Liver (tissue), 9 donors: ENCODE data around the gene ATXN7L1. TPM values are rescaled to one million over a fixed set of nuclear protein-coding genes. Genes with fewer than 3 reads are reported as not detected.

ENCODE experiments used
- DNase-seq: peaks from one replicate; pipeline ENCODE4 v3.0.0-alpha.2; 2017; ENCODE audit warnings: low spot score
- H3K27ac ChIP-seq, 2 donors: one replicate each; pipeline ENCODE4 v1.7.0; 2013; ENCODE audit warnings: inconsistent platforms in 2 of 2, low read length in 2 of 2, control low read depth in 1 of 2, low read depth in 1 of 2, mild to moderate bottlenecking in 1 of 2
- H3K27me3 ChIP-seq, 4 donors: one replicate each; pipeline versions ENCODE4 v1.6.1 to v1.7.0; 2013; ENCODE audit warnings: low read length in 3 of 4, inconsistent platforms in 1 of 4, mild to moderate bottlenecking in 1 of 4, moderate library complexity in 1 of 4; ENCODE audit not compliant: control insufficient read depth in 4 of 4, insufficient read depth in 4 of 4
- H3K36me3 ChIP-seq, 4 donors: one replicate each; pipeline versions ENCODE4 v1.6.1 to v1.7.0; 2013; ENCODE audit warnings: low read length in 3 of 4, mild to moderate bottlenecking in 3 of 4, low read depth in 1 of 4, moderate library complexity in 1 of 4; ENCODE audit not compliant: control insufficient read depth in 4 of 4, insufficient read depth in 3 of 4
- H3K4me1 ChIP-seq, 4 donors: one replicate each; pipeline versions ENCODE4 v1.6.1 to v1.7.0; 2013; ENCODE audit warnings: low read length in 3 of 4, mild to moderate bottlenecking in 3 of 4, moderate library complexity in 1 of 4; ENCODE audit not compliant: control insufficient read depth in 4 of 4, insufficient read depth in 4 of 4
- H3K4me3 ChIP-seq, 3 donors: one replicate each; pipeline versions ENCODE4 v1.6.1 to v1.7.0; 2013; ENCODE audit warnings: low read length in 3 of 3, control low read depth in 1 of 3, low read depth in 1 of 3, mild to moderate bottlenecking in 1 of 3
- H3K9ac ChIP-seq, 2 donors: one replicate each; pipeline ENCODE4 v1.7.0; 2013; ENCODE audit warnings: low read length in 2 of 2, mild to moderate bottlenecking in 2 of 2, moderate library complexity in 2 of 2, control low read depth in 1 of 2, low read depth in 1 of 2
- H3K9me3 ChIP-seq, 4 donors: one replicate each; pipeline versions ENCODE4 v1.6.1 to v1.7.0; 2013; ENCODE audit warnings: low read length in 3 of 4; ENCODE audit not compliant: control insufficient read depth in 4 of 4
- ATF3 ChIP-seq: IDR thresholded peaks from 2 replicates; pipeline ENCODE4 v1.6.1; 2016; ENCODE audit warnings: antibody characterized with exemption
- EGR1 ChIP-seq, 2 donors: IDR thresholded peaks; 2 replicates each; pipeline ENCODE4 v1.6.1; 2016 to 2018; ENCODE audit warnings: antibody characterized with exemption in 2 of 2, low read depth in 2 of 2
- FOXA1 ChIP-seq: IDR thresholded peaks from 2 replicates; pipeline ENCODE4 v1.6.1; 2016; ENCODE audit warnings: antibody characterized with exemption
- GABPA ChIP-seq, 2 donors: IDR thresholded peaks in 1 of 2; conservative IDR thresholded peaks in 1 of 2; 2 replicates each; pipeline ENCODE4 v1.6.1; 2016; ENCODE audit warnings: antibody characterized with exemption in 2 of 2, mild to moderate bottlenecking in 1 of 2, moderate library complexity in 1 of 2
- HNF4A ChIP-seq, 2 donors: conservative IDR thresholded peaks; 2 replicates each; pipeline ENCODE4 v1.6.1; 2016; ENCODE audit warnings: antibody characterized with exemption in 2 of 2, mild to moderate bottlenecking in 2 of 2
- HNF4G ChIP-seq: IDR thresholded peaks from 2 replicates; pipeline ENCODE4 v1.6.1; 2016; ENCODE audit warnings: antibody characterized with exemption
- JUND ChIP-seq, 2 donors: IDR thresholded peaks; 2 replicates each; pipeline ENCODE4 v1.6.1; 2016; ENCODE audit warnings: antibody characterized with exemption in 2 of 2
- MAX ChIP-seq: IDR thresholded peaks from 2 replicates; pipeline ENCODE4 v1.6.1; 2016; ENCODE audit warnings: antibody characterized with exemption
- NR2F2 ChIP-seq: IDR thresholded peaks from 2 replicates; pipeline ENCODE4 v1.6.1; 2016; ENCODE audit warnings: antibody characterized with exemption
- RAD21 ChIP-seq, 2 donors: IDR thresholded peaks; 2 replicates each; pipeline ENCODE4 v1.6.1; 2016; ENCODE audit warnings: antibody characterized with exemption in 2 of 2, mild to moderate bottlenecking in 2 of 2
- REST ChIP-seq: IDR thresholded peaks from 2 replicates; pipeline ENCODE4 v1.6.1; 2016; ENCODE audit warnings: antibody characterized with exemption, mild to moderate bottlenecking
- RXRA ChIP-seq, 2 donors: IDR thresholded peaks; 2 replicates each; pipeline ENCODE4 v1.6.1; 2017 to 2018; ENCODE audit warnings: antibody characterized with exemption in 2 of 2, mild to moderate bottlenecking in 1 of 2
- SP1 ChIP-seq: IDR thresholded peaks from 2 replicates; pipeline ENCODE4 v1.6.1; 2018; ENCODE audit warnings: antibody characterized with exemption, mild to moderate bottlenecking
- TAF1 ChIP-seq: conservative IDR thresholded peaks from 2 replicates; pipeline ENCODE4 v1.6.1; 2016; ENCODE audit warnings: antibody characterized with exemption, mild to moderate bottlenecking
- YY1 ChIP-seq: IDR thresholded peaks from 2 replicates; pipeline ENCODE4 v1.6.1; 2016; ENCODE audit warnings: antibody characterized with exemption, mild to moderate bottlenecking
- ZBTB33 ChIP-seq: IDR thresholded peaks from 2 replicates; pipeline ENCODE4 v1.6.1; 2016; ENCODE audit warnings: antibody characterized with exemption
- WGBS: extraction: QIAGEN DNeasy Blood & Tissue Kit; methylation state at CpG from one replicate; pipeline ENCODE4 v1.1.7; 2013; 5-methylcytosine and 5-hydroxymethylcytosine counted together
- polyA plus RNA-seq, 2 donors: library from polyadenylated mRNA; stranded (reverse) in 1 of 2; unstranded in 1 of 2; fragments of 200-250 nt in 1 of 2; fragments of >200 nt in 1 of 2; fragmentation: Nextera tagmentation in 1 of 2; extraction: Ambion mirVana in 1 of 2; gene quantifications; one replicate each; pipeline versions ENCODE4 v1.2.1 to v1.2.3, GENCODE V29; 2013 to 2015
- total RNA-seq, 2 donors: library from RNA; depleted of rRNA; stranded (reverse); fragments of >200 nt; gene quantifications; one replicate each; pipeline ENCODE4 v1.2.3, GENCODE V29; 2014
- TF ChIP-seq, protein P1 (sequence below): fragments of 150-350 bp; IDR thresholded peaks from 2 replicates; pipeline ENCODE4 v1.5.1; 2017; ENCODE audit warnings: improper control_type of control experiment, low read depth, low read length; ENCODE audit not compliant: missing input control
- donor health status: healthy.
- donor health status: healthy.
- donor health status: healthy.
- donor health status: healthy.
- donor health status: healthy.

Gene ATXN7L1
- total and polyA plus RNA-seq, 4 donors: 2.1 to 7.4 (median 5.3) TPM

DNA sequence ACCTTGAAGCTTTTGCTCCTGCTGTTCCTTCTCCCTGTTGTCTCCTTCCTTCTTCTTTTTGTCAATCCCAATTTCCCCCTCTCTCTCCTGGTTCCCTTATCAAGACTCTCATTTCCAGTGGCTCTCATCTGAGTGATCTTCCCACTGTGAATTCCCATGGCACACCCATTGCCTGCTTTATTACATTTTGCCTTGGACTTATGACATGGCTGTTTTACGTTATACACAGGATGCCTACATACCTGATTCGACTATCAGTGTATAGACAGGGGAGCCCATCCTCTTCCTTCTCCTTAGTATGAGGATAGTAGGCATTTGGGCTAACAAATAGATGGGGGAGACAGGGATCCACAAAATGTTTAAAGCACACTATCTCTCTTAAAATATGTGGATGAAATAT lies 255.2 kb downstream of the ATXN7L1 start:
- Histone ChIP-seq H3K27ac (no peak overlapping the region), H3K27me3 (no peaks in the 10 kb centered on the region), H3K4me1 (no peaks in the 10 kb centered on the region), H3K36me3 (peaks cover 0 to 59% (median 37%) of the 10 kb centered on the region in 4 donors), H3K4me3 (no peak overlapping the region), H3K9ac (no peak overlapping the region), H3K9me3 (no peaks in the 10 kb centered on the region)
- TF ChIP-seq NR2F2: no peak
- TF ChIP-seq YY1: no peak
- no peak for TF ChIP-seq SP1
- TF ChIP-seq EGR1 (IDR thresholded peaks at IDR 0.05; ENCODE audit: low read depth in 2 of 2): no peak
- TF ChIP-seq HNF4G: no peak
- TF ChIP-seq FOXA1: no peak
- TF ChIP-seq, protein P1, sequence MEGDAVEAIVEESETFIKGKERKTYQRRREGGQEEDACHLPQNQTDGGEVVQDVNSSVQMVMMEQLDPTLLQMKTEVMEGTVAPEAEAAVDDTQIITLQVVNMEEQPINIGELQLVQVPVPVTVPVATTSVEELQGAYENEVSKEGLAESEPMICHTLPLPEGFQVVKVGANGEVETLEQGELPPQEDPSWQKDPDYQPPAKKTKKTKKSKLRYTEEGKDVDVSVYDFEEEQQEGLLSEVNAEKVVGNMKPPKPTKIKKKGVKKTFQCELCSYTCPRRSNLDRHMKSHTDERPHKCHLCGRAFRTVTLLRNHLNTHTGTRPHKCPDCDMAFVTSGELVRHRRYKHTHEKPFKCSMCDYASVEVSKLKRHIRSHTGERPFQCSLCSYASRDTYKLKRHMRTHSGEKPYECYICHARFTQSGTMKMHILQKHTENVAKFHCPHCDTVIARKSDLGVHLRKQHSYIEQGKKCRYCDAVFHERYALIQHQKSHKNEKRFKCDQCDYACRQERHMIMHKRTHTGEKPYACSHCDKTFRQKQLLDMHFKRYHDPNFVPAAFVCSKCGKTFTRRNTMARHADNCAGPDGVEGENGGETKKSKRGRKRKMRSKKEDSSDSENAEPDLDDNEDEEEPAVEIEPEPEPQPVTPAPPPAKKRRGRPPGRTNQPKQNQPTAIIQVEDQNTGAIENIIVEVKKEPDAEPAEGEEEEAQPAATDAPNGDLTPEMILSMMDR: no peak
- 45% methylated on average over 2 of the region's 2 CpGs for WGBS
- no peak for DNase-seq

- Histone ChIP-seq H3K9me3 (no peaks in the 10 kb centered on the region), H3K4me3 (no peak overlapping the region), H3K9ac (no peak overlapping the region), H3K36me3 (peaks cover 0 to 70% (median 38%) of the 10 kb centered on the region in 4 donors), H3K27me3 (no peaks in the 10 kb centered on the region), H3K4me1 (no peaks in the 10 kb centered on the region), H3K27ac (no peak overlapping the region)
- TF ChIP-seq MAX (no peak), GABPA (IDR thresholded peaks at IDR 0.05 in 1 of 2, conservative IDR thresholded peaks at IDR 0.05 in 1 of 2) (no peak), FOXA1 (no peak), NR2F2 (no peak), RXRA (IDR thresholded peaks at IDR 0.05) (no peak), RAD21 (IDR thresholded peaks at IDR 0.05) (no peak), TAF1 (no peak), JUND (IDR thresholded peaks at IDR 0.05) (no peak), EGR1 (IDR thresholded peaks at IDR 0.05; ENCODE audit: low read depth in 2 of 2) (no peak), REST (no peak), ATF3 (no peak), HNF4A (conservative IDR thresholded peaks at IDR 0.05) (no peak), ZBTB33 (no peak)
- TF ChIP-seq, protein P1: no peak
- DNase-seq: no peak
- WGBS: 96% methylated on average over 4 of the region's 4 CpGs
Observed at GRCh38 chr7:105619590-105619989, 256.8 kb downstream of the ATXN7L1 start.
